GM13977 (cell line): Measurements from ENCODE around the gene TH.
"Not testable (repeated sequence)": the region's sequence is repeated elsewhere in the genome, so short reads cannot be mapped to it uniquely, and the experiment has no call there.

Source experiments
- DNase-seq: peaks from one replicate; pipeline ENCODE4 v3.0.0; 2012; ENCODE audit warnings: low spot score
- CTCF ChIP-seq: IDR thresholded peaks from 2 replicates; pipeline ENCODE4 v1.5.1; 2012; ENCODE audit warnings: mild to moderate bottlenecking, control low read depth; ENCODE audit not compliant: insufficient read depth; ENCODE audit errors: extremely low read depth, missing control alignments
- in situ Hi-C: fragments of 300-500 bp; cut with MboI; formaldehyde crosslinking; loops from one replicate; pipeline ENCODE4 v1.12.0; 2022; ENCODE audit warnings: low sequenced_read_pairs, low pct_unique_long_range_greater_than_20kb, mixed read lengths, inconsistent platforms; ENCODE audit not compliant: unreplicated experiment

The TH gene

DNA sequence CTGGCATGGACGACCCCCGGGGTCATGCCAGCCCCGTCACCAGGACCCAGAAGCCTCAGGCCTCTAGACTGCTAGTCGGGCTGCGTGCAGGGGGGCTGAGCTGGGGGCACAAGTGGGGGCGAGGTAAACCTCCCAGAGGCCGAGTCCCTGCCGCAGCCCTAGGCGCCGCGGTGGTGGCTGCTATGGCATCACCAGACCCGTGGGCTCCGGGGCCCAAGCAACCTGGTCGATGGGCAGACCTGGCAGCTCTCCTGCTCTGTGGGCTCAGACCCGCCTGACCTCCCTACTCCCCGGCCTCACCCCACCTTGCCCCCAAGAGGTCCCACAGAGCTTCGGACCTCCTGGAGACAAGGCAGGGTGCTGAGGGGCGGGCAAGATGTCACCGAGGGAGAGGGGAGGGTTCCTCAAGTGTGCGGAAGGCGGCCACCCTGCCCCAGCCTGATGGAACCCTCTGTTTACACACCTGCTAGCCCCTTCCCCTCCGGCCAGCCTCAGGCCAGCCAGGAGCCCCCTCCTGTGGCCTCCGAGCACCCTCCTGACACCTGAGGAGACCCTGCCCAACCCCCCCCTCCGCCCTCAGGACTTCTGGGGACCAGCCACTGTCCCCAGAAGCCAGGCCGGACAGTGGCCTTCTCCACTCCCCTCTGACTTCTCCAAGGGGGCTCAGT, 41.8 kb downstream of the TH start:
- in situ Hi-C loops: no loop called here
- no peak for TF ChIP-seq CTCF
- no peak for DNase-seq

DNA sequence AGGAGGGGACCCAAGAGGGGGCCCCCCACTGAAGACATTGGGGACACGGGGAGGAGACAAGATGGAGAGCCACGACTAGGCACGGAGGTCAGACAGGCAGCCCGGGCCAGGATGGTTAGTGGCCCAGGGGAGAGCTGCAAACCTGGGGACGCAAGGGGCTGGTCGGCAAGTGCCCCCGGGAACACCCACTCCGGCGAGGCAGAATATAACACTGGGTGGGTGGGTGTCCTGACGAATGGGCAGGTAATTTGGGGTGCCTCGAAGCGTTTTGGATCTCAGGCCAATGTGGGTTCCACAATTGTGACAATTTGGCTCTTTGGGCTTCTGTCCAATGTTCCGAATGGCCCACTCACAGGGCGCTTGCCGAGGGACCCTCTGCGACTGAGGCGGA, 42.3 kb downstream of the TH start:
- in situ Hi-C loops: no loop called here
- DNase-seq: no peak
- no peak for TF ChIP-seq CTCF

DNA sequence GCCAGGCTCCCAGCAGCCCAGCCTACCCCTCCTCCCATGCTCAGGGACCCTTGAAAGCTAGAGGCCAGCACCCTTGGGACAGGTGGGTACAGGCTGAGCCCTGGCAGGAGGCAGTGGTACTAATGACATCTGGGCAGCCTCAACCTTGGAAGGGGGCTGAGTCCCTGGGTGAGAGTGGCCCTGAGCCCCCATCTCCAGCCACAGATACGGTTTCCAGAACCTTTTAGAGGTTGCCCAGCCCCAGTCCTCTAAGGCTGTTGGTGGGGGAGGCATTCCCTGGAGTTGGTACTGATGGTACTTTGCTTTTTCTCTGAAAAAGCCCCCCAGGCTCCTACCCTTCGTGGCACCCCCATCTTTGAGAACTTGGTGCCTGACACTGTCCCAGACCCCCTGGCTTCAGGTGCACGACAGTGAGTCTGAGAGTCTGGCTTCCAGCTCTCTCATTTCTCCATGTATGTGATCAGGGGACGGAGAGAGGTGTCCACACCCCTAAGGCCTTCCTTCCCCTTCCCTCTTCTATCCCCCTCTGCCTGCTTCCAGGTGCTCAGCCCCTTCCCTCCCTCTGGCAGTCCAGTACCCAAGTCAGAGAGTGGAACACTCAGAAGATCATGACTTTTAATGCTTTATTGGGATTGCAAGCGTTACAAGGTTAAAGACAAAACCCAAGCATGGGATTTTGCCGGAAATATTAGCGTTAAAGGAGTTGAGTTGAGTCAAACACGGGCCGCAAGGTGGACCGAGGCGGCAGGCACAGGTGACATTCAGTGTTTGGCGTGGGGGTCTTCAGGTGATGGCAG, 42.9 kb downstream of the TH start:
- TF ChIP-seq CTCF: no peak
- in situ Hi-C loops: no loop called here
- DNase-seq: no peak

- TF ChIP-seq CTCF: no peak
- in situ Hi-C loops: no loop called here
These were observed 43.5 kb downstream of the TH start for GRCh38 chr11:2128130-2128510.

GRCh38 chr11:2127482-2128129, 44.0 kb downstream of the TH start:
- in situ Hi-C loops: no loop called here
- no peak for DNase-seq
- TF ChIP-seq CTCF: no peak

More at GRCh38 chr11:2128130-2128510, 43.5 kb downstream of the TH start:
- DNase-seq: no peak

GRCh38 chr11:2126520-2127085, 45.0 kb downstream of the TH start:
- in situ Hi-C loops: no loop called here
- no peak for TF ChIP-seq CTCF
- no peak for DNase-seq

DNA sequence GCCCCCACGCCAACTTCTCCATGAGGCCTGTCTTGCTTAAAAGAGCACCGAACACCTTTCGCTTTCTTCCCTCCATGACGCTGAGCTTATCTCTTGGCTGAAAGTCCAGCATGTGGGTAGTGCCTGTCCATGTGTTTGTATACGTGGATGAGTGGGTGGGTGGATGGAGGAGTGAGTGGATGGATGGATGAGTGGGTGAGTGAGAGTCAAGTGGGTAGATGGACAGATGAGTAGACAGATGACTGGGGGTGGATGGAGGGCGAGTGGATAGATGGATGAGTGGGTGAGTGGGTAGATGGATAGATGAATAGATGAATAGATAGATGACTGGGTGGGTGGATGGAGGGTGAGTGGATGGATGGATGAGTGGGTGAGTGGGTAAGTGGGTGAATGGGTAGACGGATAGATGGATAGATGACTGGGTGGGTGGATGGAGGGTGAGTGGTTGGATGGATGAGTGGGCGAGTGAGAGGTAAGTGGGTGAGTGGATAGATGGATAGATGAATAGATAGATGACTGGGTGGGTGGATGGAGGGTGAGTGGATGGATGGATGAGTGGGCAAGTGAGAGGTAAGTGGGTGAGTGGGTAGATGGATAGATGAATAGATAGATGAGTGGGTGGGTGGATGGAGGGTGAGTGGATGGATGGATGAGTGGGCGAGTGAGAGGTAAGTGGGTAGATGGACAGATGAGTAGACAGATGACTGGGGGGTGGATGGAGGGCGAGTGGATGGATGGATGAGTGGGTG, 46.7 kb downstream of the TH start:
- DNase-seq, in situ Hi-C loops: not testable (repeated sequence)
